GM19452 (cell line): ENCODE data around the gene SGCE.

Source experiments
- ATAC-seq: cut with Tn5 transposase; IDR thresholded peaks from one replicate; pipeline ENCODE4 v1.9.1; 2021; ENCODE audit not compliant: unreplicated experiment

Gene SGCE

GRCh38 chr7:94623820-94624219, 32.1 kb downstream of the SGCE start:
- ATAC-seq = no peak

GRCh38 chr7:94621120-94621519, 34.8 kb downstream of the SGCE start:
- ATAC-seq = no peak

GRCh38 chr7:94620703-94621118, 35.2 kb downstream of the SGCE start:
- peak; percentile 98 for ATAC-seq

- ATAC-seq = no peak
Observed at GRCh38 chr7:94618126-94618525, 37.8 kb downstream of the SGCE start.

GRCh38 chr7:94616855-94617254, 39.1 kb downstream of the SGCE start:
- no peak for ATAC-seq

- ATAC-seq = no peak
Observed at GRCh38 chr7:94615666-94616065, 40.3 kb downstream of the SGCE start.

- ATAC-seq = no peak
Observed at GRCh38 chr7:94612661-94613060, 43.3 kb downstream of the SGCE start.

GRCh38 chr7:94612253-94612652, 43.7 kb downstream of the SGCE start:
- no peak for ATAC-seq

GRCh38 chr7:94609561-94609960, 46.4 kb downstream of the SGCE start:
- ATAC-seq = no peak

- no peak for ATAC-seq
Observed at GRCh38 chr7:94605031-94605430, 50.9 kb downstream of the SGCE start.

- ATAC-seq = no peak
Observed at GRCh38 chr7:94602181-94602580, 53.8 kb downstream of the SGCE start.

- no peak for ATAC-seq
Observed at GRCh38 chr7:94600267-94600666, 55.7 kb downstream of the SGCE start.

- ATAC-seq = no peak
Observed at GRCh38 chr7:94595717-94596116, 60.2 kb downstream of the SGCE start.

GRCh38 chr7:94594882-94595281, 61.1 kb downstream of the SGCE start:
- no peak for ATAC-seq

- ATAC-seq = no peak
Observed at GRCh38 chr7:94591176-94591575, 64.8 kb downstream of the SGCE start.

GRCh38 chr7:94590526-94591162, 65.3 kb downstream of the SGCE start:
- ATAC-seq = no peak

- no peak for ATAC-seq
Observed at GRCh38 chr7:94588075-94588474, 67.9 kb downstream of the SGCE start.

- no peak for ATAC-seq
Observed at GRCh38 chr7:94584113-94584512, 71.8 kb downstream of the SGCE start.

GRCh38 chr7:94580601-94581000, 75.3 kb downstream of the SGCE start:
- no peak for ATAC-seq

GRCh38 chr7:94579470-94579869, 76.5 kb downstream of the SGCE start:
- ATAC-seq = no peak

- no peak for ATAC-seq
Observed at GRCh38 chr7:94578614-94579013, 77.3 kb downstream of the SGCE start.

GRCh38 chr7:94577357-94577756, 78.6 kb downstream of the SGCE start:
- ATAC-seq = no peak

GRCh38 chr7:94576316-94576715, 79.6 kb downstream of the SGCE start:
- no peak for ATAC-seq
